Dedifferentiated amniotic fluid mesenchymal stem cell (primary cell): Measurements from ENCODE around the gene HCFC1R1.

Source experiments
- DNase-seq: peaks from one replicate; pipeline ENCODE4 v3.0.0-alpha.2; 2016; ENCODE audit errors: extremely low spot score

HCFC1R1 gene

DNA sequence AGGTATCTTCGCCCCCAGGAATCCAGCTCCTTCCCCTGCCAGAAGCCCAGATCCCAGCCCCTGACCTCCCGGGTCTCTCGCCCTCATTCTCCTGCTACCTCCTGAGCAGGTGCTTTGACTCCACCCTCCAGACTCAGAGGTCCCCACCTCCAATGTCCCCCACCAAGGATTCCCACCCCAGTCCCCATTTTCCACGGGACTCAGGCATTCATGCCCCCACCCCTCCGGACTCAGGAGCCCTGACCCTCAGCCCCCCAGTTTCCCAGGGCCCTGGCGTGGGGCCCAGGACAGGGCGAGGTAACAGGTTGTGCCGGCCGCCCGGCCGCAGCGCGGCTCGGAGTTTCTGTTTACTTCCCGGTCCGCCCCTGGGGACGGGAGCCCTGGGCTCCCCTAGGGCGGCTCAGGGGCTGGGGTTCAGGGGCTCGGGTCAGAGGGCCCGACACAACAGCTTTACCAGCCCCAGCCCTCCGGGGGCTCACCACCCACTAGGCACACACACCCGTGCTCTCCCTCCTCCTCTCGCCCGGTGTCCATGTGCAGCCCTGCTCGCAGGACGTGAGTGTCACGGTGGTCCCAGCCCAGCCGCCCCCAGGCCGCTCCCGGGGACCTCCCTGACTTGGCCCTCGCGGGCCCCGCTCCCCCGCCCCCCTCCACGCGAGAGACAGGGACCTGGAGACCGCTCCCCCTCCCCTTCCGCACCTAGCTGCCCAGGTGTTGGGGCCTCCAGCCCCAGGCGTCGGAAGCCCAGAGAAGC is 12.4 kb upstream of the HCFC1R1 start:
- no peak for DNase-seq

DNA sequence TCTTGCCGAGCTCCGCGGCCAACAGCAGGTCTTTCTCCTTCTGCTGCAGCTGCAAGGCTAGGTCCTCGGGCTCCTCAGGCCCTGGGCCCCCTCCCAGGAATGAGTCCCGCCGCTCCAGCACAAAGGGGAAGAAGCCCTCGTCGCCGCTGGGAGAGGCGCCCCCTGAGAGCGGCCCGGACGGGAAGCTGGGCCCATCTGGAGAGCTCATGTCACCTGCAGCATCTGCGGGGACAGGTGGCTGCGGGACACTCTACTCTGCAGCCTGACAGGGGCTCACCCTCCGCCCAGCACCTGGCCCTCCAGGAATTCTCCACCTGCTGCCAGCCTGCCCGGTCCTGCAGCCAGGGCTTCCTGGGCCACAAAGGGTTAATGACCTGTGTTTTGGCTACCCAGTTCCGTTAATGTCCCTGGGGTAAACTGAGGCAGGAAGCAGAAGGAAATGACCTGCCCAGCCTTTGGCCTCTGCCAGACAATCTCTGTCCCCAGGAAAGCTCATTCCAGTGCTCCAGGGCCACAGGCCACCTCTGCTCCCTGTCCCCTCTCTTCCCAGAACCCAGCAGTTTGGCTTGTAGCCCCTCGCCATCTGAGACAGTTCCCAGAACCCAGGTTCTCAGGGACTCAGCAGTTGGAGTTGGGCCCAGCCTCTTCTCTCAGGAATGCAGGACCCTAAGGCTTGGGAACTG is 11.7 kb upstream of the HCFC1R1 start:
- no peak for DNase-seq

DNA sequence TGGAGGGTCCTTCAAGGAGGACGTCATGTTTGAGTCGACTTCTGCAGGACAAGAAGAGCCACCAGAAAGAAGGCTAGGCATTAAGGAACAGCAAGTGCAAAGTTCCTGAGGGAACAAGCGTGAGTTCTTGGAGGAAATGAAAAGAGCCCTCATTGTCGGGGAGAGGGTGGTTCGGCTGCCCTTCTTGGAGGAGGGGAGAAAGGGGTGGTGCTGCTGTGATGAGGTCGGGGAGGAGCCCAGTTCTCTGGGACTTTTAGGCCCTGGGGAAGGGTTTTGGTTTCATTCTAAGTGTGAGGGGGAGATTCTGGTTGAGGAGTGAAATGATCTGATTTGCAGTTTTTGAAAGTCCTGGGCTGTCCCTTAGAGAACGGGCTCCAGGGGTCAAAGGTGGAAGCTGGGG is 8.9 kb upstream of the HCFC1R1 start:
- no peak for DNase-seq

DNA sequence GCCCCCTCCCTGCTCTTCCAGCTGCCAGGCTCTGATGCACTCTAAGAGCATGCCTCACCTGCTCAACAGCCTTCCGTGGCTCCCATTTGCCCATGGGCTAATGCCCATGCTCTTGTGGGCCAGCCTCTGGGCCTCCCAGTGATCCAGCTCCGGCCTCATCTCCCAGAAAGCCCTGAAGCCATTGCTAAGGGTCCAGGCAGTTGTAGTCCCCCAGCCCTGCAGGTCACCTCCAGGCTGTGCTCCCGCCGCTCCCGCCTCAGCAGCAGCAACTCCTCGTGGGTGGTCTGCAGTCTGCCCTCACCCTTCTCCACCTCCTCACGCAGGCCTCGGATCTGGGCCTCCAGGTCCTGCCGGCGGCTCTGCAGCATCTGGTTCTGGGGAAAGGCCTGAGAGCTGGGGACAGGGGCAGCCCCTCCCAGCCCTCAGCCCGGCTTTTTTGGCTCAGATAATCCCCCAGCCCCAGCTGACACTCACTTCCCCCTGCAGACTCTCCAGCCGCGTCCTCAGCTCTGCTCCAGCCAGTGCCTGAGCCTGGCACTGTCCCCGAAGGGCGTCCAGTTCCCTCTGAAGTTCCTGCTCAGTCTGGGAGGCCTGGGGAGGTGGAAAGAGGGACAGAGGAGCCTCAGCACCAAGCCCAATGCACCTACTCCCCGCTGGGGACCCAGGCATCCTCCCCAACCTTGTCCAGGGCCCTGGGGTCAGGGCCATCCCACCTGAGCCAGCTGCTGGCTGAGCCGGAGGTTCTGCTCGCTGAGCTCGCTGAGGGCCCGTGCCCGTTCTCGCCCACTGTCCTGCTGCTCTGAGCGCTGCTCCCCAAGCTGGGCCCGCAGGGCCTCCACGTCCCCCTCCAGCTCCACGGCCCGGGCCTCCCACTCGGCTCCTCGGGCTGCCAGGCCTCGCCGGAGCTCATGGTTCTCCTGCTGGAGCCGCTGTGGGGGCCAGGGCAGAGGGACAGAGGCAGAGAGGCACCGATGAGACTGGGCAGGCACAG is 6.8 kb upstream of the HCFC1R1 start:
- DNase-seq, result no peak

DNA sequence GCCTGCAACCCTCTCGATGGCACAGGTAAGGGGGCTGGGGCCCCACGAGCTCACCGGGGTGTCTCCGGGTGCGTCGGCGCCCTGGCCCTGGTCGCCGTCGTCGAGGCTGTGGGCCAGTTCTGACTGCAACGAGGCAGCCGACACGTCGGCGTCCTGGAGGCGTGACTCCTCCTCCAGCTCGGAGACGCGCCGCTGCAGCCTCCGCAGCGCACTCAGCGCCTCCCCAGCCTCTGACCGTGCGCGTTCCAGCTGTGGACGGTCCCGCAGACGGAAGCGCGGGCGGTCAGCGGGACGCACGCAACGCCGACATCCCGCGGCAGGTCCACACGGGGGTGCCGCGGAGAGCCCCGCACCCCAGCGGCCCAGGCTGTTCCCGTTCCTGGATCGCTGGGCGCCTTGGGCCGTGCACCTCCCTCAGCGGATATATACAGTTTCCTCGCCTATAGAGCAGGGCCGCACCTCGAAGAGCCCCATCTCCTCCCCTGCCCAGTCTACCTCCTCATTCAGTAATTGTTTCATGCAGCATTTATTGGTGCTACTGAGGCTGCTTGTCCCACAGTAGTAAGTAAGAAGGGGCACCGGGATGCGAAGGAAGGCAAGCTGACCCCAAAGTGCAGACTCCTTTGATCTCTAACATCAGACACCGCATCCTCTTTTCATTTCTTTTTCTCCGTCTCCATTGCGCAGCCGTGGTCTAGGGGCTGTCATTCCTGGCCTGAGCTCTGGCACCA is 5.9 kb upstream of the HCFC1R1 start:
- no peak for DNase-seq

DNA sequence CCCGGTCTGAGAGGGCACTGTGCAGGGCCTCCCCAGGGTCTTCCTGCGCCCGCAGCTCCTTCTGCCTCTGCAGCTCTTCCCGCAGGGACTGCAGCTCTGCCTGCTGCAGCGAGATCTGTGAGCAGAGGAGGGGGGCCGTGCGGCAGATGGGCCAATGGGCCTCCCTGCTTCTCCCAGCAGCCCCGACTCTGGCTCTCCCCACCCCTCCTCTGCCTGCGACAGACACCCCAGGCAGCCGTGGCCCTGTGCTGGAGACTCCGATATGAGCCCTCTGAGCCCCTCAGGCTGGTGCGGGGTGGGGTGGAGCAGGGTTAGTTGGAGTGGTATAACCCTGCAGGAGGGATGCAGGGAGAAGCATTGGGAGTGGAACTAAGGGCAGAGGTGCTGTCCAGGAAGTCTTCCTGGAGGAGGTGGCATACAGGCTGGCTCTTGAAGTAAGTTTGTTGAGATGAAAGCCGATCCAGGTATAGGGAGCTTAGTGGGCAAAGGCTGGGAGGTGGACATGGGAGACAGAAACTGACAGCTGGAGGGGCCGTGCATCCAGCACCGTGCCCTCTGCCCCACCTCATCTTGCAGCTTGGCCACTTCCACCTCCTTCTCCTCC is 5.1 kb upstream of the HCFC1R1 start:
- no peak for DNase-seq

DNA sequence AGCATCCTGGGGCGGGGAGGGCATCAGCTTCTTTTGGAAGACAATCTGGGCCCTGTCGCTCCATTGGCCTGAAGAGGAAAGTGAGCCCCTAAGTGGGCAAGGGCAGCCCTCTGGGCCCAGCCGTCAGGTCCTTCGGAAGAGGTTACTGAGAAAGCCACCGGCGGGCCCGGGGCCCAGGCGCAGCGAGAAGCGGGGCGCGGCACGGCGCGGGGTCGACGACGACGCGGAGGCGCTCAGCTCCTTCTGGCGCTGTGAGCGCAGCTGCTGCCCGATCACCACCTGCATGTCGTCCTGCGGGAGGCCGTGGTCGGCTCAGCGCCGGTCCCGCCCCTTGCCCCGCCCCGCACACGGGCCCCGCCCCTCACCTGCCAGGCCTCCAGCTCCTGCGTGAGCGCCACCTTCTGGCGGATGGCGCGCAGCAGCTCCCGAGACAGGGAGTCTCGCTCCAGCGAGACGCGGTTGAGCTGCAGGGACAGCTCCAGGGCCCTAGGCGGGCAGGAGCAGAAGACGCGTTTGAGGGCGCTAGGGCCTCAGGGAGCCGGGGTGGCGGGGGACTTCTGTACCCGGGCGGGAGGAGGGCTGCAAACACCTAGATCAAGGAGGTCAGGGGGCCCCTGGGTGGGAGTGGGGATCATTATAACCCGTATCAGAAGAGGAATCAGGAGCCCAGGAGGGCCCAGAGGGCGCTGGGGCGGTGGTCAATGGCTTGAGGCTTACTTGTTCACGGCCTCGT is 4.4 kb upstream of the HCFC1R1 start:
- no peak for DNase-seq

DNA sequence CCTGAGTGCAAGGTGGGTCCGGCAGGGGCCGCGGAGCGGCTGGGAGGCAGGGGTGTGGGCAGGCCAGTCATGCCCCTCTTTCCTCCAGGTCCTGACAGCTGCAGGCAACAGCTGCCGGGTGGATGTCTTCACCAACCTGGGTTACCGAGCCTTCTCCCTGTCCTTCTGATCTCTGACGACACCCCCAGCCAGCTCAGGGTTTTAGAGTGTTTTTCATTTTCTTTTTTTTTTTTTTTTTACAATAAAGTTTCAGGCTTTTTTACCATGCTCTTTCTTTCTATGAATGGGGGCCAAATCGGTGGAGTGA is 3.7 kb upstream of the HCFC1R1 start:
- DNase-seq, result no peak

DNA sequence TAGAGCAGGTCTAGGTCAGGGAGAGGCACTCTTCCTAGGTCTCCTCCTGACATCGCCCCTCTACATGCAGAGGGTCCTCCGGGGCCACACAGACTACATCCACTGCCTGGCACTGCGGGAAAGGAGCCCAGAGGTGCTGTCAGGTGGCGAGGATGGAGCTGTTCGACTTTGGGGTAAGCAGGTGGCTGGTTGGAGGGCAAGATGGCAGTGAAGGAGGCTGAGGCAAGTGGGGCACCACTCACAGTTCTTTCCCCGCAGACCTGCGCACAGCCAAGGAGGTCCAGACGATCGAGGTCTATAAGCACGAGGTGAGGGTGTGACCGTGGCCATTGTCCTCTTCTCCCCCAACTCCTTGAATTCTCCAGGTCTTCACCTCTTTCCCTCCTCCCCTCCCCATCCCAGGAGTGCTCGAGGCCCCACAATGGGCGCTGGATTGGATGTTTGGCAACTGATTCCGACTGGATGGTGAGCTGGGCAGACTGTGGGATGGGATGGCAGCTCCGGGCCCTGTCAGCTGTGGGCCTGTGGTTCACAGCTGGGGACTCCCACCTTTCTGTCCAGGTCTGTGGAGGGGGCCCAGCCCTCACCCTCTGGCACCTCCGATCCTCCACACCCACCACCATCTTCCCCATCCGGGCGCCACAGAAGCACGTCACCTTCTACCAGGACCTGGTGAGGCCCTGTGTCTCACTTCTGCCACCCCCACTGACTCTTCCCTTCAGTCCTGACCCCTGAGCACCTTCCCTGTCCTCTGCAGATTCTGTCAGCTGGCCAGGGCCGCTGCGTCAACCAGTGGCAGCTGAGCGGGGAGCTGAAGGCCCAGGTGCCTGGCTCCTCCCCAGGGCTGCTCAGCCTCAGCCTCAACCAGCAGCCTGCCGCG is 3.1 kb upstream of the HCFC1R1 start:
- no peak for DNase-seq

DNA sequence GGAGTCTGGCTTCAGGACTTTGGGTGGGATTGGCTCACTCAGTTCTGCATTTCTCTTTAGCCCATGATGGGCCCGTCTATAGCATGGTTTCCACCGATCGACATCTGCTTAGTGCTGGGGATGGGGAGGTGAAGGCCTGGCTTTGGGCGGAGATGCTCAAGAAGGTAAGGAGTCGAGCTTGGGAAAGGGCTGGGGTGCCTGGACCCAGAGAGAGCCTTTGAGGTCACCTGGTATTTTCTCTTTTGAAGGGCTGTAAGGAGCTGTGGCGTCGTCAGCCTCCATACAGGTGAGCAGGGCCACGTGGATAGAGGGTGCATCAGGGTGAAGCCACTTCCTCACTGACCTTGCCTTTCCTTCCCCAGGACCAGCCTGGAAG is 2.2 kb upstream of the HCFC1R1 start:
- DNase-seq, result no peak

DNA sequence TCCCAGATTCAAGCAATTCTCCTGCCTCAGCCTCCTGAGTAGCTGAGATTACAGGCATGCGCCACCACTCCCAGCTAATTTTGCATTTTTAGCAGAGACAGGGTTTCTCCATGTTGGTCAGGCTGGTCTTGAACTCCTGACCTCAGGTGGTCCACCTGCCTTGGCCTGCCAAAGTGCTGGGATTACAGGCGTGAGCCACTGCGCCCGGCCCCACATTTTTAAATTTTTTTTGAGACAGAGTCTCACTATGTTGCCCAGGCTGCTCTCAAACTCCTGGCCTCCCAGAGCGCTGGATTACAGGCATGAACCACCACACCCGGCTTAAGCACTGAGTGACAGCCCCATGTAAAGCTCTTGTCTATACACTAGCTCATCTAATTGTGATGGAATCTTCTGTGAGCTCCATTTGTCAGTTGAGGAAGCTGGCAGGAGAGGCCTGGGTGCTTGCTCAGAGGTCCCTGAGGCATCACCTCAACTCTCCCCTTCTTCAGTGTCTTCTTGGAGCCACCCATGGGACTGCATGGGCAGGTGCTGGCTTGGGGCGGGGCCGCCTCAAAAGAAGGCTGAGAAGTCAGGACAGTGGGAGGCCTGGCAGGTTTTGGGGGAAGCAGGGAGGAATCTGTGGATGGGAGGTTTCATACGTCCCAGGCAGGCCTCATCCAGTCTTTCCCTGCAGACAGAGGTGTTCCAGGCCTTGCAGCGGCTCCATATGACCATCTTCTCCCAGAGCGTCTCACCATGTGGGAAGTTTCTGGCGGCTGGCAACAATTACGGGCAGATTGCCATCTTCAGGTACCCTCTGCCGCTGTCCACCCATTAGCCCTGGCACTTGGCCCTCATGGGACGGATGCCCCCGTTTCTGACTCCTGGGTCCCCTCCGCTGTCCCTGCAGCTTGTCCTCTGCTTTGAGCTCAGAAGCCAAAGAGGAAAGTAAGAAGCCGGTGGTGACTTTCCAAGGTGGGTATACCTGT is 1.6 kb upstream of the HCFC1R1 start:
- DNase-seq, result no peak

DNA sequence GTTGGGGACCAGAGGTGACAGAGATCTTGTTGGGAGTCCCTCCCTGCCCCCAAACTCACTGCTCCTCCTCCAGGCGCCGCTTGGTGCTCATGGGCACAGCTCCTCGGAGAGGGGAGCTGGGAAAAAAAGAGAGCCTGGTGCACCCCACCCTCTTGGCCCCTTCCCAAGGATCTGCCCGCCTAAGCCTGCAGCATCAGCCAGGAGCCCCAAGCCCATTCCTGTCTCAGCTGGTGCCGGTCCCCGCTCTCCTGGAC is 400 bp downstream of the HCFC1R1 start:
- peak; percentile 61 for DNase-seq

DNA sequence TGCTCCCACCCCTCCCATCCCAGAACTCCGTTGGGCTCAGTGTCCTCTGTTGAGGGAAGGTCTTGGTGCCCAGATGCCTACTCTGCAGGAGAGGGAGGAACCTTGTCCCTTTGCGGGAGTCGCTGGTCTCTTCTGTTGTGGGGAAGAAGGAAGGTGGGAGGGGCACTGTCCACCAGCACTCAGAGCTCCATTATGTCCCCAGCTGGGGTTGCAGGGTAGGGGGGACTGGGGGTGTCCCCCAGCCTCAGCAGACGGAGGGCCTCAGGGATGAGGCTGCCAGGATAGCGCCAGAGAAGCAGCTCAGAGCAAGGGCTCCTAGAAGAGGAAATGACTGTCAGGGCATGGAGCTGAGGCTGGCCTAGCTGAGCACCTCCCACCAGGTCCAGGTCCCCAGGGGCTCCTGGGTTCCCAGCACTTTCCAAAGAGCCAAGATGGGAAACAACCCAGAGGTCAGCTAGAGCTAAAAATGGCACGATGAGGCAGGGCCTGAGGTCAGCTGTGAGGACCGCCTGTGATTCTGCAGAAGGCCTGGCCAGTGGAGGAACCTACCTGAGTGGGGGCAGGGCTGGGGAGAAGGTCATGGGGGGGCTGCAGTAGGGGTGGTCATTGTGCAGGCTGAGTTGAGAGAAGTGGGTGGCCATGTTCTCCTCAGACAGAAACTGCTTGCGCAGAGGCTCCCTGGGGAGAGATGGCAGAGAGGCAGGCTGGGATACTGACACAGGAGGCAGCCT is 893 bp downstream of the HCFC1R1 start:
- DNase-seq, result no peak

DNA sequence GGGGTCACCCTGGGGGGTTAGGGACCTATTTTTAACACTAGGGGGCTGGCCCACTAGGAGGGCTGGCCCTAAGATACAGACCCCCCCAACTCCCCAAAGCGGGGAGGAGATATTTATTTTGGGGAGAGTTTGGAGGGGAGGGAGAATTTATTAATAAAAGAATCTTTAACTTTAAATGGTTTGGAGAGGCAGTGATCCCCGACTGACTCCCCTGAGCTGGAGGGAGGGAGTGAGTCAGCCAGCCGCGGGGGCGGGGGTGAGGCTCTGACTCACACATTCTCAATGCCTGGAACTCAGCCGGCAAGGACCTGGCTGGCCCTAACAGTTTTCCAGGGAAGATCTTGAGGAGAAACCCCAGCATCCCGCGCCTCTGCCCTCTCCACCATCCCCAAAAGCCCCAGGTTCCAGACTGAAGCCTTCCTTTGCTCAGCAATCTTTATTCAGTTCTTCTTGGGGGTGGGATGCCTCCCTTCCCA is 1.5 kb downstream of the HCFC1R1 start:
- DNase-seq, result peak; percentile 95

DNA sequence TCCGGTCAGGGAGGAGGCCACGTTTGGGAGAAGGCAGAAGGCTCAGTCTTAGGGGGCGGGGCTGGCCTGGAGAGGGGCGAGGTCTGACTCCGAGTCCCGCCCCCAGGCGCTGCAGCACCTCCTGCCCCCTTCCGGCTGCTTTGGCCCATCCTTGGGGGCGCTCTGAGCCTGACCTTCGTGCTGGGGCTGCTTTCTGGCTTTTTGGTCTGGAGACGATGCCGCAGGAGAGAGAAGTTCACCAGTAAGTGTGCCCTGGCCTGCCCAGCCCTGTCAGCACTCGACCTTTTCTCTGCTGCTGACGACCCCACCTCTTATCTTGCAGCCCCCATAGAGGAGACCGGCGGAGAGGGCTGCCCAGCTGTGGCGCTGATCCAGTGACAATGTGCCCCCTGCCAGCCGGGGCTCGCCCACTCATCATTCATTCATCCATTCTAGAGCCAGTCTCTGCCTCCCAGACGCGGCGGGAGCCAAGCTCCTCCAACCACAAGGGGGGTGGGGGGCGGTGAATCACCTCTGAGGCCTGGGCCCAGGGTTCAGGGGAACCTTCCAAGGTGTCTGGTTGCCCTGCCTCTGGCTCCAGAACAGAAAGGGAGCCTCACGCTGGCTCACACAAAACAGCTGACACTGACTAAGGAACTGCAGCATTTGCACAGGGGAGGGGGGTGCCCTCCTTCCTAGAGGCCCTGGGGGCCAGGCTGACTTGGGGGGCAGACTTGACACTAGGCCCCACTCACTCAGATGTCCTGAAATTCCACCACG is 2.1 kb downstream of the HCFC1R1 start:
- DNase-seq, result peak; percentile 72

DNA sequence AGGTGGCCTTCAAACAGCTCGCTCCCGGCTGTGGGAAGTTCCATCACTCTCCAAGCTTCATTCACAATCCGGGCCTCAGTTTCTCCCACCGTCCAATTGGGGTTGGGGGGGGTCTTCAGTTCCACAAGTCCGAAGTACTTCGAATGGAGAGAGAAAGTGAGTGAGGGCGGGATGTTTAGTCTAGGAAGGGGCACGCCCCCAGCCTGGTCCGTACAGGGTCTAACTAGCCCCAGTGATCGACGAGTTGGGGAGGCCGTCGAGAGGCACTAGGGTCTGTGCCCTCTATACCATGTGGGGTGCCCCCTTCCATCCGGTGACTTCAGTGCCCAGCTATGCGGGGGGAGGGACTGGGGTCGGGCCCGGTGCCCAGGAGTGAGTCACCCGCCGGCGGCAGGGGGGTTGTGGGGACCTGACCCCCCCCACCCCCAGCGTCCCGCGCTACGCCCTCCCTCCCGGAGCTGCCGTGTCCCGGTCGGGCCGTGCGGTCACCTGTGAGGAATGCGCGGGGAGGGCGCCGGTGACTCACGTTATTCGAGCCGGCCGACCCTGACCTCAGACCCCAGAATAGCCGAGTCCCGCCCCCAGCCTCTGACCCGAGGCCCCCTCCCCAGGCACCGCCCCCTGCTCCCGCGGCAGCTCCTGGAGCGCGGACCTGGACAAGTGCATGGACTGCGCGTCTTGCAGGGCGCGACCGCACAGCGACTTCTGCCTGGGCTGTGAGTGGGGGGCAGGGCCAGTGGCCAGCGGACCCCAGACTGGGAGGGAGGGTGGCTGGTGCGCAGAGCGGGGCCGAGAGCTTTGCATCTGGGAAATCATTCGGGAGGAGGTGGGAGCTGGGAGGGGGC is 2.9 kb downstream of the HCFC1R1 start:
- peak; percentile 71 for DNase-seq
